ENCODE data around the gene KMT2C.

KMT2C gene

DNA sequence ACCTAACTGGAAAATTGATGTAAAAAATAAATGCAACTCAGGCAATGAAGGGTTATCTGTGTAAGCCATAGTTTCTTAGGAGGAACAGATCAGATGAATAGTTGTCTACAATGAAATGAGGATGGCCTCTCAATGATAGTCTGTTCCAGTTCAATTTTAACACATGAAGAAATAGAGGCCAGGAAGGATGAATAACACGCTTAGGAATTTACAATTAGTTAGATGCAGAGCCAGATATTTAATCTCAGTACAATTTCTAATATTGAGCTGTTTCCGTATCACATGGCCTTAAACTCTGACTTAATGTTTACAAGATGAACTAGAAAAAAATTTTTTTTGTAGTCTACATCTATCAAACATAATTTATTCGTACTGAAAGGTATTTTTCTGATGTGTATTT is 233.7 kb downstream of the KMT2C start:
- ATAC-seq: peak; percentile 89
- TF ChIP-seq ZC3H10 (CRISPR knock-in tag; IDR thresholded peaks at IDR 0.05) (no peak), ISL1 (CRISPR knock-in tag; IDR thresholded peaks at IDR 0.05) (peak; percentile 49)
- TF ChIP-seq, protein P1, sequence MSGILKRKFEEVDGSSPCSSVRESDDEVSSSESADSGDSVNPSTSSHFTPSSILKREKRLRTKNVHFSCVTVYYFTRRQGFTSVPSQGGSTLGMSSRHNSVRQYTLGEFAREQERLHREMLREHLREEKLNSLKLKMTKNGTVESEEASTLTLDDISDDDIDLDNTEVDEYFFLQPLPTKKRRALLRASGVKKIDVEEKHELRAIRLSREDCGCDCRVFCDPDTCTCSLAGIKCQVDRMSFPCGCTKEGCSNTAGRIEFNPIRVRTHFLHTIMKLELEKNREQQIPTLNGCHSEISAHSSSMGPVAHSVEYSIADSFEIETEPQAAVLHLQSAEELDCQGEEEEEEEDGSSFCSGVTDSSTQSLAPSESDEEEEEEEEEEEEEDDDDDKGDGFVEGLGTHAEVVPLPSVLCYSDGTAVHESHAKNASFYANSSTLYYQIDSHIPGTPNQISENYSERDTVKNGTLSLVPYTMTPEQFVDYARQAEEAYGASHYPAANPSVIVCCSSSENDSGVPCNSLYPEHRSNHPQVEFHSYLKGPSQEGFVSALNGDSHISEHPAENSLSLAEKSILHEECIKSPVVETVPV (CRISPR knock-in tag; IDR thresholded peaks at IDR 0.05): no peak

DNA sequence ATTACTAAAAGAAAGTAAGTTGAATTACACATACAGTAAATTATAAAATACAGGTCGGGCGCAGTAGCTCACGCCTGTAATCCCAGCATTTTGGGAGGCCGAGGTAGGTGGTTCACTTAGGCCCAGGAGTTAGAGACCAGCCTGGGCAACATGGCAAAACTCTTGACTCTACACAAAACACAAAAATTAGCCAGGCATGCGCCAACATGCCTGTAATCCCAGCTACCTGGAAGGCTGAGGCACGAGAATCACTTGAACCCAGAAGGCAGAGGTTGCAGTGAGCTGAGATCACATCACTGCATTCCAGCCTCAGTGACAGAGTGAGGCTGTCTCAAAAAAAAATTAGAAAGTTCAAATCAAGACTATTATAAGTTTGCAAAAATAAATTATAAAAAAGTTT is 235.4 kb downstream of the KMT2C start:
- no peak for ATAC-seq
- TF ChIP-seq, protein P2, sequence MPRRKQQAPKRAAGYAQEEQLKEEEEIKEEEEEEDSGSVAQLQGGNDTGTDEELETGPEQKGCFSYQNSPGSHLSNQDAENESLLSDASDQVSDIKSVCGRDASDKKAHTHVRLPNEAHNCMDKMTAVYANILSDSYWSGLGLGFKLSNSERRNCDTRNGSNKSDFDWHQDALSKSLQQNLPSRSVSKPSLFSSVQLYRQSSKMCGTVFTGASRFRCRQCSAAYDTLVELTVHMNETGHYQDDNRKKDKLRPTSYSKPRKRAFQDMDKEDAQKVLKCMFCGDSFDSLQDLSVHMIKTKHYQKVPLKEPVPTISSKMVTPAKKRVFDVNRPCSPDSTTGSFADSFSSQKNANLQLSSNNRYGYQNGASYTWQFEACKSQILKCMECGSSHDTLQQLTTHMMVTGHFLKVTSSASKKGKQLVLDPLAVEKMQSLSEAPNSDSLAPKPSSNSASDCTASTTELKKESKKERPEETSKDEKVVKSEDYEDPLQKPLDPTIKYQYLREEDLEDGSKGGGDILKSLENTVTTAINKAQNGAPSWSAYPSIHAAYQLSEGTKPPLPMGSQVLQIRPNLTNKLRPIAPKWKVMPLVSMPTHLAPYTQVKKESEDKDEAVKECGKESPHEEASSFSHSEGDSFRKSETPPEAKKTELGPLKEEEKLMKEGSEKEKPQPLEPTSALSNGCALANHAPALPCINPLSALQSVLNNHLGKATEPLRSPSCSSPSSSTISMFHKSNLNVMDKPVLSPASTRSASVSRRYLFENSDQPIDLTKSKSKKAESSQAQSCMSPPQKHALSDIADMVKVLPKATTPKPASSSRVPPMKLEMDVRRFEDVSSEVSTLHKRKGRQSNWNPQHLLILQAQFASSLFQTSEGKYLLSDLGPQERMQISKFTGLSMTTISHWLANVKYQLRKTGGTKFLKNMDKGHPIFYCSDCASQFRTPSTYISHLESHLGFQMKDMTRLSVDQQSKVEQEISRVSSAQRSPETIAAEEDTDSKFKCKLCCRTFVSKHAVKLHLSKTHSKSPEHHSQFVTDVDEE (CRISPR knock-in tag; IDR thresholded peaks at IDR 0.05): no peak
- no peak for TF ChIP-seq BACH2 (CRISPR knock-in tag; IDR thresholded peaks at IDR 0.05; ENCODE audit: borderline replicate concordance)
- no peak for TF ChIP-seq ARNTL (CRISPR knock-in tag; IDR thresholded peaks at IDR 0.05; ENCODE audit: borderline replicate concordance, low read depth)
- no peak for TF ChIP-seq ZNF8 (CRISPR knock-in tag; IDR thresholded peaks at IDR 0.05)
- no peak for TF ChIP-seq ZNF70 (CRISPR knock-in tag; IDR thresholded peaks at IDR 0.05)
- TF ChIP-seq ESRRG (CRISPR knock-in tag; IDR thresholded peaks at IDR 0.05): no peak
- no peak for TF ChIP-seq ISL1 (CRISPR knock-in tag; IDR thresholded peaks at IDR 0.05)
- no peak for TF ChIP-seq ZFP30 (CRISPR knock-in tag; IDR thresholded peaks at IDR 0.05)
- TF ChIP-seq ZNF565 (CRISPR knock-in tag; conservative IDR thresholded peaks at IDR 0.05; ENCODE audit: low read depth): no peak
- no peak for TF ChIP-seq SNAI2 (CRISPR knock-in tag; IDR thresholded peaks at IDR 0.05)
- no peak for TF ChIP-seq RARB (CRISPR knock-in tag; IDR thresholded peaks at IDR 0.05)
- no peak for TF ChIP-seq GLIS3 (CRISPR knock-in tag; IDR thresholded peaks at IDR 0.05)
- no peak for TF ChIP-seq ZFP3 (CRISPR knock-in tag; IDR thresholded peaks at IDR 0.05)
- TF ChIP-seq, protein P3, sequence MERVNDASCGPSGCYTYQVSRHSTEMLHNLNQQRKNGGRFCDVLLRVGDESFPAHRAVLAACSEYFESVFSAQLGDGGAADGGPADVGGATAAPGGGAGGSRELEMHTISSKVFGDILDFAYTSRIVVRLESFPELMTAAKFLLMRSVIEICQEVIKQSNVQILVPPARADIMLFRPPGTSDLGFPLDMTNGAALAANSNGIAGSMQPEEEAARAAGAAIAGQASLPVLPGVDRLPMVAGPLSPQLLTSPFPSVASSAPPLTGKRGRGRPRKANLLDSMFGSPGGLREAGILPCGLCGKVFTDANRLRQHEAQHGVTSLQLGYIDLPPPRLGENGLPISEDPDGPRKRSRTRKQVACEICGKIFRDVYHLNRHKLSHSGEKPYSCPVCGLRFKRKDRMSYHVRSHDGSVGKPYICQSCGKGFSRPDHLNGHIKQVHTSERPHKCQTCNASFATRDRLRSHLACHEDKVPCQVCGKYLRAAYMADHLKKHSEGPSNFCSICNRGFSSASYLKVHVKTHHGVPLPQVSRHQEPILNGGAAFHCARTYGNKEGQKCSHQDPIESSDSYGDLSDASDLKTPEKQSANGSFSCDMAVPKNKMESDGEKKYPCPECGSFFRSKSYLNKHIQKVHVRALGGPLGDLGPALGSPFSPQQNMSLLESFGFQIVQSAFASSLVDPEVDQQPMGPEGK (CRISPR knock-in tag; IDR thresholded peaks at IDR 0.05; ENCODE audit: borderline replicate concordance): no peak
- no peak for TF ChIP-seq PPARA (CRISPR knock-in tag; IDR thresholded peaks at IDR 0.05; ENCODE audit: borderline replicate concordance)
- no peak for TF ChIP-seq OSR1 (CRISPR knock-in tag; IDR thresholded peaks at IDR 0.05)
- TF ChIP-seq, protein P4, sequence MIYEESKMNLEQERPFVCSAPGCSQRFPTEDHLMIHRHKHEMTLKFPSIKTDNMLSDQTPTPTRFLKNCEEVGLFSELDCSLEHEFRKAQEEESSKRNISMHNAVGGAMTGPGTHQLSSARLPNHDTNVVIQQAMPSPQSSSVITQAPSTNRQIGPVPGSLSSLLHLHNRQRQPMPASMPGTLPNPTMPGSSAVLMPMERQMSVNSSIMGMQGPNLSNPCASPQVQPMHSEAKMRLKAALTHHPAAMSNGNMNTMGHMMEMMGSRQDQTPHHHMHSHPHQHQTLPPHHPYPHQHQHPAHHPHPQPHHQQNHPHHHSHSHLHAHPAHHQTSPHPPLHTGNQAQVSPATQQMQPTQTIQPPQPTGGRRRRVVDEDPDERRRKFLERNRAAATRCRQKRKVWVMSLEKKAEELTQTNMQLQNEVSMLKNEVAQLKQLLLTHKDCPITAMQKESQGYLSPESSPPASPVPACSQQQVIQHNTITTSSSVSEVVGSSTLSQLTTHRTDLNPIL (CRISPR knock-in tag; IDR thresholded peaks at IDR 0.05; ENCODE audit: low read depth): no peak
- TF ChIP-seq TOX (CRISPR knock-in tag; IDR thresholded peaks at IDR 0.05; ENCODE audit: borderline replicate concordance): no peak
- TF ChIP-seq, protein P5, sequence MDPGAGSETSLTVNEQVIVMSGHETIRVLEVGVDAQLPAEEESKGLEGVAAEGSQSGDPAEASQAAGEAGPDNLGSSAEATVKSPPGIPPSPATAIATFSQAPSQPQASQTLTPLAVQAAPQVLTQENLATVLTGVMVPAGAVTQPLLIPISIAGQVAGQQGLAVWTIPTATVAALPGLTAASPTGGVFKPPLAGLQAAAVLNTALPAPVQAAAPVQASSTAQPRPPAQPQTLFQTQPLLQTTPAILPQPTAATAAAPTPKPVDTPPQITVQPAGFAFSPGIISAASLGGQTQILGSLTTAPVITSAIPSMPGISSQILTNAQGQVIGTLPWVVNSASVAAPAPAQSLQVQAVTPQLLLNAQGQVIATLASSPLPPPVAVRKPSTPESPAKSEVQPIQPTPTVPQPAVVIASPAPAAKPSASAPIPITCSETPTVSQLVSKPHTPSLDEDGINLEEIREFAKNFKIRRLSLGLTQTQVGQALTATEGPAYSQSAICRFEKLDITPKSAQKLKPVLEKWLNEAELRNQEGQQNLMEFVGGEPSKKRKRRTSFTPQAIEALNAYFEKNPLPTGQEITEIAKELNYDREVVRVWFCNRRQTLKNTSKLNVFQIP (CRISPR knock-in tag; IDR thresholded peaks at IDR 0.05; ENCODE audit: borderline replicate concordance, low read depth): no peak
- no peak for TF ChIP-seq ZC3H10 (CRISPR knock-in tag; IDR thresholded peaks at IDR 0.05)

DNA sequence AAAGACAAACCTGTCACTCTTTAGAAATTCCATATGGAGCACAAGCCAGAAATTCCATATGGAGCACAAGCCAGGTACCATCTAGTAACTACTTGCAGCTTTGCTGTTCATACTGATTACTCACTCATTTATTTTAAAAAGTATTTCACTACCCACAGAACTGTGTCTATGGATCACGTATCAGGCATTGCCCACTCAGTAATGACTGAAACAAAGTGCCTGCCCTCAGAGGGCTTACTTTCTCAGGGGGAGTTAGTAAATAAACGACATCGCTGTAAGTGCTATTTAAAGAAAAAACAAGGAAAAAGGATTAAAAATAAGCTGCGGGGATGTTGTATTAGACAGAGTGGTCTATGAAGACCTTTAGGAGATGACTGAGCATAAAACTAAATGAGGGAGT is 239.4 kb downstream of the KMT2C start:
- ATAC-seq: no peak
- TF ChIP-seq ARNTL (CRISPR knock-in tag; IDR thresholded peaks at IDR 0.05; ENCODE audit: borderline replicate concordance, low read depth) (no peak), TCF4 (CRISPR knock-in tag; IDR thresholded peaks at IDR 0.05; ENCODE audit: borderline replicate concordance) (no peak), TOX (CRISPR knock-in tag; IDR thresholded peaks at IDR 0.05; ENCODE audit: borderline replicate concordance) (no peak), ISL1 (CRISPR knock-in tag; IDR thresholded peaks at IDR 0.05) (no peak), ZC3H10 (CRISPR knock-in tag; IDR thresholded peaks at IDR 0.05) (no peak), ZNF565 (CRISPR knock-in tag; conservative IDR thresholded peaks at IDR 0.05; ENCODE audit: low read depth) (no peak), ESRRG (CRISPR knock-in tag; IDR thresholded peaks at IDR 0.05) (no peak), ZFP3 (CRISPR knock-in tag; IDR thresholded peaks at IDR 0.05) (no peak), ZNF70 (CRISPR knock-in tag; IDR thresholded peaks at IDR 0.05) (no peak), OSR1 (CRISPR knock-in tag; IDR thresholded peaks at IDR 0.05) (no peak), ZFP30 (CRISPR knock-in tag; IDR thresholded peaks at IDR 0.05) (no peak), SNAI2 (CRISPR knock-in tag; IDR thresholded peaks at IDR 0.05) (no peak)
- TF ChIP-seq, protein P4 (CRISPR knock-in tag; IDR thresholded peaks at IDR 0.05; ENCODE audit: low read depth): no peak
- TF ChIP-seq, protein P2 (CRISPR knock-in tag; IDR thresholded peaks at IDR 0.05): no peak
